ENCODE data around the gene TMEM270. TPM values are rescaled to one million over a fixed set of nuclear protein-coding genes. Genes with fewer than 3 reads are reported as not detected.

The TMEM270 gene
- total RNA-seq, 1 donor: not detected

- peak in 2 of 3 donors; percentile 73 to 79 for DNase-seq (ENCODE audit: low read depth in 2 of 3, low spot score in 2 of 3)
These were observed 9.3 kb upstream of the TMEM270 start for GRCh38 chr7:73851410-73852338.

GRCh38 chr7:73852500-73852899 is 8.5 kb upstream of the TMEM270 start:
- no peak for DNase-seq (ENCODE audit: low read depth in 2 of 3, low spot score in 2 of 3)

GRCh38 chr7:73856941-73857340 is 4.0 kb upstream of the TMEM270 start:
- no peak for DNase-seq (ENCODE audit: low read depth in 2 of 3, low spot score in 2 of 3)

- DNase-seq (ENCODE audit: low read depth in 2 of 3, low spot score in 2 of 3): no peak
These were observed 2.2 kb upstream of the TMEM270 start for GRCh38 chr7:73858807-73859206.

GRCh38 chr7:73861305-73861704 is 346 bp downstream of the TMEM270 start:
- DNase-seq (ENCODE audit: low read depth in 2 of 3, low spot score in 2 of 3): no peak

GRCh38 chr7:73864981-73865711 is 4.2 kb downstream of the TMEM270 start:
- DNase-seq (ENCODE audit: low read depth in 2 of 3, low spot score in 2 of 3): no peak

GRCh38 chr7:73865738-73866445 is 4.9 kb downstream of the TMEM270 start:
- DNase-seq (ENCODE audit: low read depth in 2 of 3, low spot score in 2 of 3): peak in 1 of 3 donors; percentile 90

GRCh38 chr7:73866446-73866767 is 5.4 kb downstream of the TMEM270 start:
- DNase-seq (ENCODE audit: low read depth in 2 of 3, low spot score in 2 of 3): no peak

GRCh38 chr7:73869011-73869798 is 8.2 kb downstream of the TMEM270 start:
- DNase-seq (ENCODE audit: low read depth in 2 of 3, low spot score in 2 of 3): no peak

- no peak for DNase-seq (ENCODE audit: low read depth in 2 of 3, low spot score in 2 of 3)
These were observed 9.1 kb downstream of the TMEM270 start for GRCh38 chr7:73870041-73870492.

GRCh38 chr7:73871163-73872011 is 10.4 kb downstream of the TMEM270 start:
- no peak for DNase-seq (ENCODE audit: low read depth in 2 of 3, low spot score in 2 of 3)

GRCh38 chr7:73872056-73872908 is 11.3 kb downstream of the TMEM270 start:
- DNase-seq (ENCODE audit: low read depth in 2 of 3, low spot score in 2 of 3): no peak

GRCh38 chr7:73876361-73876760 is 15.4 kb downstream of the TMEM270 start:
- no peak for DNase-seq (ENCODE audit: low read depth in 2 of 3, low spot score in 2 of 3)

- no peak for DNase-seq (ENCODE audit: low read depth in 2 of 3, low spot score in 2 of 3)
These were observed 16.0 kb downstream of the TMEM270 start for GRCh38 chr7:73876973-73877372.

GRCh38 chr7:73879977-73880681 is 19.2 kb downstream of the TMEM270 start:
- no peak for DNase-seq (ENCODE audit: low read depth in 2 of 3, low spot score in 2 of 3)

- no peak for DNase-seq (ENCODE audit: low read depth in 2 of 3, low spot score in 2 of 3)
These were observed 19.9 kb downstream of the TMEM270 start for GRCh38 chr7:73880755-73881328.

- DNase-seq (ENCODE audit: low read depth in 2 of 3, low spot score in 2 of 3): no peak
These were observed 20.5 kb downstream of the TMEM270 start for GRCh38 chr7:73881352-73882046.

All from hematopoietic multipotent progenitor cell (in vitro differentiated cells).